Right renal pelvis (tissue), 4 donors: ENCODE data around the gene MAPK8IP2. TPM values are rescaled to one million over a fixed set of nuclear protein-coding genes. Genes with fewer than 3 reads are reported as not detected.

Experiments used
- polyA plus RNA-seq, 4 donors: library from polyadenylated mRNA; unstranded; fragments of 120-200 nt; gene quantifications; one replicate each; pipeline ENCODE4 v1.2.1, GENCODE V29; 2013; ENCODE audit not compliant: insufficient read length in 4 of 4

Gene MAPK8IP2
- polyA plus RNA-seq, 4 donors, result 0.59 to 1.3 (median 0.63) TPM

Other genes starting within 250 kb of the MAPK8IP2 start
- gene SBF1, start 125.8 kb upstream of the MAPK8IP2 start, polyA plus RNA-seq, result 10 to 100 TPM; 30.7 to 46.5 (median 32.7) TPM
- gene ADM2, start 119.2 kb upstream of the MAPK8IP2 start, polyA plus RNA-seq, result 1 to 10 TPM; 4.1 to 6.8 (median 5.4) TPM
- gene MIOX, start 113.9 kb upstream of the MAPK8IP2 start, polyA plus RNA-seq, result 10 to 100 TPM in 3 of 4 donors, 1 to 10 TPM in 1; 3.2 to 17.7 (median 12.1) TPM
- 10 to 100 TPM; 40.4 to 61.4 (median 41.9) TPM for gene LMF2, start 93.1 kb upstream of the MAPK8IP2 start, polyA plus RNA-seq
- 10 to 100 TPM; 36.1 to 54.1 (median 43.8) TPM for gene NCAPH2, start 92.6 kb upstream of the MAPK8IP2 start, polyA plus RNA-seq
- 1 to 10 TPM in 1 of 4 donors, under 1 TPM in 2, not detected in 1; 0.24 to 5.8 (median 0.37) TPM for gene SCO2, start 75.2 kb upstream of the MAPK8IP2 start, polyA plus RNA-seq
- 1 to 10 TPM; 1.1 to 2.5 (median 1.3) TPM for gene TYMP, start 70.8 kb upstream of the MAPK8IP2 start, polyA plus RNA-seq
- gene KLHDC7B, start 54.9 kb upstream of the MAPK8IP2 start, polyA plus RNA-seq, result under 1 TPM; 0.07 to 0.46 (median 0.18) TPM
- under 1 TPM in 1 of 4 donors, not detected in 3; 0.57 TPM for gene SYCE3, start 37.9 kb upstream of the MAPK8IP2 start, polyA plus RNA-seq
- 10 to 100 TPM; 10.2 to 16.7 (median 10.8) TPM for gene CPT1B, start 22.4 kb upstream of the MAPK8IP2 start, polyA plus RNA-seq
- 10 to 100 TPM; 81.3 to 86.7 (median 85.1) TPM for gene CHKB, start 17.9 kb upstream of the MAPK8IP2 start, polyA plus RNA-seq
- 10 to 100 TPM; 14.1 to 21.0 (median 16.6) TPM for gene ARSA, start 27.4 kb downstream of the MAPK8IP2 start, polyA plus RNA-seq
- gene SHANK3, start 72.0 kb downstream of the MAPK8IP2 start, polyA plus RNA-seq, result 10 to 100 TPM; 13.3 to 23.2 (median 17.4) TPM
- gene ACR, start 137.4 kb downstream of the MAPK8IP2 start, polyA plus RNA-seq, result under 1 TPM; 0.46 to 0.77 (median 0.55) TPM
- 10 to 100 TPM; 48.2 to 70.8 (median 50.7) TPM for gene RABL2B, start 182.8 kb downstream of the MAPK8IP2 start, polyA plus RNA-seq